GM23248 (cell line): Measurements from ENCODE around the gene PKP3.
"Not testable (repeated sequence)": the region's sequence is repeated elsewhere in the genome, so short reads cannot be mapped to it uniquely, and the experiment has no call there.

Source experiments
- EZH2 ChIP-seq: fragments of 200-600 bp; sonication (generic); IDR thresholded peaks from 2 replicates; pipeline ENCODE4 v1.6.1; 2018; ENCODE audit warnings: antibody characterized with exemption, mild to moderate bottlenecking; ENCODE audit not compliant: insufficient read depth, poor library complexity, severe bottlenecking
- EZH2phosphoT487 ChIP-seq: fragments of 200-600 bp; sonication (generic); IDR thresholded peaks from 2 replicates; pipeline ENCODE4 v1.6.1; 2018; ENCODE audit warnings: antibody characterized with exemption, moderate library complexity, mild to moderate bottlenecking, low read depth; ENCODE audit not compliant: insufficient read depth

DNA sequence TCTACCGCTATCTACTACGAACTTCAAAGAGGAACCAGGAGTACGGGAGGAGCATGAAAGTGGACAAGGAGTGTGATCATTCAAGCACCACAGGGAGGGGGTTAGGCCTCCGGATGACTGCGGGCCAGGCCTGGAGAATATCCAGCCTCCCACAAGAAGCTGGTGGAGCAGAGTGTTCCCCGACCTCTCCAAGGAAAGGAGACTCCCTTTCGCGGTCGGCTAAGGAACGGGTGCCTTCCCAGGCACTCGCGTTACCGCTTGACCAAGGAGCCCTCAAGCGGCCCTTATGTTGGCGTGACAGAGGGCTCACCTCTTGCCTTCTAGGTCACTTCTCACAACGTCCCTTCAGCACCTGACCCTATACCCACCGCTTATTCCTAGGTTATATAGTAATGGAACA lies 4.6 kb upstream of the PKP3 start:
- not testable (repeated sequence) for TF ChIP-seq EZH2, EZH2phosphoT487
